Stimulated activated CD4-positive, alpha-beta T cell treated with anti-CD3 and anti-CD28 coated beads, Interleukin-1b, Interleukin-23, amount 100 ng/mL, for 24 hours (primary cell): Measurements from ENCODE around the gene ABCC1.

Source experiments
- DNase-seq, 4 experiments: peaks; one replicate each; pipeline ENCODE4 v3.0.0-alpha.2; 2020; ENCODE audit warnings: low read depth in 4 of 4, low spot score in 1 of 4

Gene ABCC1

GRCh38 chr16:16041196-16041892, 91.9 kb downstream of the ABCC1 start:
- DNase-seq = no peak

- DNase-seq = no peak
Measured at GRCh38 chr16:16042076-16042475, 92.7 kb downstream of the ABCC1 start.

DNA sequence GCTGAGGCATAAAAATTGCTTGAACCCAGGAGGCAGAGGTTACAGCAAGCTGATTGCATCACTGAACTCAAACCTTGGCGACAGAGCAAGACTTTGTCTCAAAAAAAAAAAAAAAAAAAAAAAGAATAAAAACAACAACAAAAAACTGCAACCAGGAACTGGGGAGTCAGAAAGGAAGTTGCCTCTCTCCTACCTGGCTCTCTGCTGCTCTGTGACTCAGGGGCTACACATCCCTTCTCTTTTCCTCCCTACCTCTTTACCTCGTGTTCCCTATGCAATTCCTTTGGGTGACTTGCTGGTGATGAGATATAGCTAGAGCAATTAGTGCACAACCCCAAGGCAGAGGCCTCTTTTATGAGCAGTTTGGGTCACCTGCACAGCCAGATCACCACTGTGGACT, 95.9 kb downstream of the ABCC1 start:
- DNase-seq = no peak

GRCh38 chr16:16045879-16046278, 96.5 kb downstream of the ABCC1 start:
- no peak for DNase-seq

DNA sequence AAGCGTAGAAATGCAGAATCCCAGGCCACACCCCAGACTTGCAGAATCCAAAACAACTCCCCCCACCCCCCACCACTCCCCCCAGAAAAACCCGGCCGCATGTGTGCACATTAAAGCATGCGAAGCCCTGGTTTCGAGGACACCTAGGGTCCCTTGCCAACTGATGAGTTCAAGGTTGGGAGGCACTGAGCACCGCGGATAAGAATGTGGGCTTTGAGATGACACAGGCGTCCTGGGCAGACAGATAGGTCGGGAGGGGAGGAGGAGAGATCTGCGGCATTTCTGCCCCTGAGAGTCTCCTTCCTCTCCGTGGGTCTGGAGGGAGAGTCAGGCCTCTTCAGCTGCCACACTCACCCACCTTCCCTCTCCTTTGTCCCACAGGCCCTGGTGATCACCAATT, 98.3 kb downstream of the ABCC1 start:
- no peak for DNase-seq

GRCh38 chr16:16048904-16049582, 99.6 kb downstream of the ABCC1 start:
- no peak for DNase-seq

- no peak for DNase-seq
Measured at GRCh38 chr16:16050106-16050505, 100.7 kb downstream of the ABCC1 start.

DNA sequence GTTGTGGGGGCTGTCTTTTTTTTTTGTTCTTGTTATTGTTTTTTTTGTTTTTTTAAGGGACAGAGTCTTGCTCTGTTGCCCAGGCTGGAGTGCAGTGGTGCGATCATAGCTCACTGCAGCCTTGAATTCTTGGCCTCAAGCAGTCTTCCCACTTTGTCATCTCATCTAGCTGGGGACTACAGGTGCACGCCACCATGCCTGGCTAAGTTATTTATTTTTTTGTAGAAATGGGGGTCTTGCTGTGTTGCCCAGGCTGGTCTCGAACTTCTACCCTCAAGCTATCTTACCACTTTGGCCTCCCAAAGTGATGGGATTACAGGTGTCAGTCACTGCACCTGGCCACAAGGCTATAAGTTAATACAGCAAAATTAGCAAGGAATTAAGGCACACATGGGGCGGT, 101.7 kb downstream of the ABCC1 start:
- no peak for DNase-seq

- no peak for DNase-seq
Measured at GRCh38 chr16:16052916-16053315, 103.5 kb downstream of the ABCC1 start.

DNA sequence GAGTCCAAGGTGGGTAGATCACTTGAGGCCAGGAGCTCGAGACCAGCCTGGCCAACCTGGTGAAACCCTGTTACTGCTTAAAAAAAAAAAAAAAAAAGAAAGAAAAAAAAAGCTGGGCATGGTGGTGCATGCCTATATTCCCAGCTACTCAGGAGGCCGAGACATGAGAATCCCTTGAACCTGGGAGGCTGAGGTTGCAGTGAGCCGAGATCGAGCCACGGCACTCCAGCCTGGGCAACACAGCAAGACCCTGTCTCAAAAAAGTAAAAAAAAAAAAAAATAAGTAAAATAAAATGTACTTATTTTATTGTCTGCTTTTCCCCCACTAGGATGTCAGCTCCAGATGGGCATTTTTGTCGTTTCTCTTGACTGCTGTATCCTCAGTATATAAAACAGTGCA, 107.7 kb downstream of the ABCC1 start:
- no peak for DNase-seq

- DNase-seq = no peak
Measured at GRCh38 chr16:16059160-16059559, 109.7 kb downstream of the ABCC1 start.

GRCh38 chr16:16059895-16060590, 110.6 kb downstream of the ABCC1 start:
- DNase-seq = no peak

- DNase-seq = no peak
Measured at GRCh38 chr16:16062023-16062937, 112.9 kb downstream of the ABCC1 start.

- no peak for DNase-seq
Measured at GRCh38 chr16:16063683-16064082, 114.3 kb downstream of the ABCC1 start.

DNA sequence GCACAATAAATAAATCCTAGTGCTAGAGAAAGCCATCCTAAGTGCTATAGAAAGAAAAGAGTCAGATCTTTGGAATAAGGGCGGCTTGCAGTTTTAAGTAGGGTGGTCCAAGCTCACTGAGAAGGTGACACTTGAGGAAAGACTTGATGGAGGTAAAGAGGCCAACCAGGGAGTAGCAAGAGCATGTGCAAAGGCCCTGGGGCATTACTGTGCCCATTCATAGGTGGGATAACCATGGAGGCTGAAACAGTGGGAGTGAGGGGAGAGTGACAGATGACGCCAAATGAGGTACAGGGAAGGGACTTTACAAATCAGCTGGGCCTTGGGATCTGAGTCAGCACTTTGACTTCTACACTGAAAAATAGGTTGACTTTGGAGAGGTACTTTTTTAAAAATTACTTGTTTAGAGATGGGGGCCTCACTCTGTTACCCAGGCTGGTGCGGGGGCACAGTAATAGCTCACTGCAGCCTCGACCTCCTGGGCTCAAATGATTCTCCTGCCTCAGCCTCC, 115.5 kb downstream of the ABCC1 start:
- no peak for DNase-seq

DNA sequence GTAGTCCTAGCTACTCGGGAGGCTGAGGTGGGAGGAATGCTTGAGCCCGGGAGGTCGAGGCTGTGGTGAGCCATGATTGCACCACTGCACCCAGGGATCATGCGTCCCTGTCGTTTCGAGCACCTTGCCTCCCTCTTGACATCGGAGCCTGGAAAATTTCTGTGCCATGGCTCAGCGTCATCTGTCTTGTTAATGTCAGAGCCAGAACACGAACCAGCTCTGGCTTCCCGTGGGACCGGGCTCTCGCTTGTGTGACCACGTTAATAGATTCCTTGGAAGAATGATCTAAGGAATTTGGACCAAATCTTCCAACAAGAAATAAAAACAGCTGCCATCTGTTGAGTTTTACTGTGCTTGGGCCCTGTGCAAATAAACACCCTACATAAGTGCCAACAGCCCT, 117.7 kb downstream of the ABCC1 start:
- DNase-seq = no peak

GRCh38 chr16:16071631-16072244, 122.3 kb downstream of the ABCC1 start:
- DNase-seq = no peak

DNA sequence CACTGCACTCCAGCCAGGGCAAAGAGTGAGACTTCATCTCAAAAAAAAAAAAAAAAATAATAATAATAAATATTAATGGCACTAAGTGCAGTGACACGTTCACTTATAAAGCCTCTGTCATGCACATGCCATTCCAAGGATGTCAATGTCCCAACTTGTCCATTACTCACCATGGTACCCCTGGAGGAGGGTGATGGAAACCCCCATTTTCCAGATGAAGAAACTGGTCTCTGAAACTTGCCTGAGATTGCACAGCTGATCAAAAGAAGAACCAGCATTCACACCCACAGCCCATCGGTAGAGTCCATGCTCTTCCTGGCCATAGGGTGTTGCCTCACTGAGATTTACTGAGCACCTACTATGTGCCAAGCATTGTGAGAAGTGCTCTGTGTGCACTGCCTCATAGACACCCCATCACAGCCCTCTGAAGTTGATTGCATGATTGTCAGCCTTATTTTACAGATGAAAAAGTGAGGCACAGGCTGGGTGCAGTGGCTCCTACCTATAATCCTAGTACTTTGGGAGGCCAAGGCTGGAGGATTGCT, 123.7 kb downstream of the ABCC1 start:
- no peak for DNase-seq

- no peak for DNase-seq
Measured at GRCh38 chr16:16073891-16074881, 124.8 kb downstream of the ABCC1 start.
